ENCODE data around the gene LEMD2. TPM values are rescaled to one million over a fixed set of nuclear protein-coding genes. Genes with fewer than 3 reads are reported as not detected.

The LEMD2 gene
- total RNA-seq, 1 donor = 59.2 TPM

- TF ChIP-seq CTCF (IDR thresholded peaks at IDR 0.05; ENCODE audit: insufficient read depth, low read depth, low read length) = no peak
- no peak for DNase-seq (ENCODE audit: low read depth)
Measured at GRCh38 chr6:33764036-33764435, 24.9 kb downstream of the LEMD2 start.

GRCh38 chr6:33763483-33763882 is 25.4 kb downstream of the LEMD2 start:
- no peak overlapping the region for H3K4me3 ChIP-seq (ENCODE audit: low read depth, low read length)
- TF ChIP-seq CTCF (IDR thresholded peaks at IDR 0.05; ENCODE audit: insufficient read depth, low read depth, low read length) = no peak
- DNase-seq (ENCODE audit: low read depth) = no peak

More at GRCh38 chr6:33764036-33764435, 24.9 kb downstream of the LEMD2 start:
- H3K4me3 ChIP-seq (ENCODE audit: low read depth, low read length) = no peak overlapping the region

- peak; percentile 21 for DNase-seq (ENCODE audit: low read depth)
- TF ChIP-seq CTCF (IDR thresholded peaks at IDR 0.05; ENCODE audit: insufficient read depth, low read depth, low read length) = no peak
- H3K4me3 ChIP-seq (ENCODE audit: low read depth, low read length) = no peak overlapping the region
Measured at GRCh38 chr6:33762713-33763112, 26.2 kb downstream of the LEMD2 start.

GRCh38 chr6:33761922-33762629 is 26.9 kb downstream of the LEMD2 start:
- DNase-seq (ENCODE audit: low read depth) = peak; percentile 63
- H3K4me3 ChIP-seq (ENCODE audit: low read depth, low read length) = no peak overlapping the region
- peak; percentile 83 for TF ChIP-seq CTCF (IDR thresholded peaks at IDR 0.05; ENCODE audit: insufficient read depth, low read depth, low read length)

GRCh38 chr6:33761581-33761921 is 27.4 kb downstream of the LEMD2 start:
- H3K4me3 ChIP-seq (ENCODE audit: low read depth, low read length) = no peak overlapping the region
- no peak for TF ChIP-seq CTCF (IDR thresholded peaks at IDR 0.05; ENCODE audit: insufficient read depth, low read depth, low read length)
- no peak for DNase-seq (ENCODE audit: low read depth)

- no peak overlapping the region for H3K4me3 ChIP-seq (ENCODE audit: low read depth, low read length)
- TF ChIP-seq CTCF (IDR thresholded peaks at IDR 0.05; ENCODE audit: insufficient read depth, low read depth, low read length) = no peak
- no peak for DNase-seq (ENCODE audit: low read depth)
Measured at GRCh38 chr6:33759887-33760629, 28.9 kb downstream of the LEMD2 start.
